Lung (tissue), 12 donors: ENCODE data around the gene NAGLU. TPM values are rescaled to one million over a fixed set of nuclear protein-coding genes. Genes with fewer than 3 reads are reported as not detected.

Experiments
- ATAC-seq: fragments of 200-7000 bp; cut with Tn5 transposase; one replicate; pipeline ENCODE4 v1.9.1; 2020; ENCODE audit warnings: moderate number of reproducible peaks; ENCODE audit not compliant: insufficient read depth, low FRiP score
- DNase-seq, 3 donors: peaks; one replicate each; pipeline ENCODE4 v3.0.0-alpha.2; 2013 to 2017
- H3K27ac ChIP-seq, 2 donors: one replicate each; pipeline ENCODE4 v1.5.1; 2013; ENCODE audit warnings: mild to moderate bottlenecking in 2 of 2, moderate library complexity in 2 of 2, control low read depth in 1 of 2, inconsistent platforms in 1 of 2, low read depth in 1 of 2, low read length in 1 of 2
- H3K27me3 ChIP-seq, 3 donors: one replicate each; pipeline ENCODE4 v1.5.1; 2013; ENCODE audit warnings: low read length in 2 of 3; ENCODE audit not compliant: control insufficient read depth in 3 of 3, insufficient read depth in 3 of 3
- H3K36me3 ChIP-seq, 4 donors: one replicate each; pipeline ENCODE4 v1.5.1; 2013; ENCODE audit warnings: low read length in 4 of 4, mild to moderate bottlenecking in 1 of 4, moderate library complexity in 1 of 4; ENCODE audit not compliant: control insufficient read depth in 4 of 4, insufficient read depth in 4 of 4
- H3K4me1 ChIP-seq, 5 donors: one replicate each; pipeline ENCODE4 v1.5.1; 2013; ENCODE audit warnings: low read length in 5 of 5, mild to moderate bottlenecking in 2 of 5, moderate library complexity in 1 of 5; ENCODE audit not compliant: control insufficient read depth in 5 of 5, insufficient read depth in 5 of 5
- H3K4me3 ChIP-seq: one replicate; pipeline ENCODE4 v1.5.1; 2013; ENCODE audit warnings: mild to moderate bottlenecking, control low read depth, moderate library complexity
- H3K9ac ChIP-seq, 2 donors: one replicate each; pipeline ENCODE4 v1.5.1; 2013; ENCODE audit warnings: low read length in 2 of 2, control low read depth in 1 of 2; ENCODE audit not compliant: insufficient read depth in 1 of 2
- H3K9me3 ChIP-seq, 4 donors: one replicate each; pipeline ENCODE4 v1.5.1; 2013; ENCODE audit warnings: low read length in 3 of 4, mild to moderate bottlenecking in 1 of 4, moderate library complexity in 1 of 4; ENCODE audit not compliant: control insufficient read depth in 4 of 4, insufficient read depth in 3 of 4
- CTCF ChIP-seq: IDR thresholded peaks from 2 replicates; pipeline ENCODE4 v1.5.1; 2012; ENCODE audit warnings: mild to moderate bottlenecking; ENCODE audit errors: control extremely low read depth, extremely low read depth
- WGBS, 2 donors: extraction: QIAGEN DNeasy Blood & Tissue Kit; methylation state at CpG; one replicate each; pipeline ENCODE4 v1.1.7; 2013; 5-methylcytosine and 5-hydroxymethylcytosine counted together
- polyA plus RNA-seq, 2 donors: library from polyadenylated mRNA; stranded (reverse); fragments of 200-250 nt; gene quantifications; one replicate each; pipeline ENCODE4 v1.2.1, GENCODE V29; 2013
- total RNA-seq, 2 donors: library from RNA; depleted of rRNA in 1 of 2; stranded (reverse); fragments of >200 nt in 1 of 2; gene quantifications; one replicate each; pipeline ENCODE4 v1.2.1, GENCODE V29; 2014 to 2021
- donor health status: control.
- donor health status: control.
- donor health status: Bipolar disorder and iron deficiency.
- donor health status: healthy.
- donor health status: DM: yes; HTN: yes; CAD: no.

NAGLU gene
- total and polyA plus RNA-seq, 4 donors = 16.8 to 69.8 (median 35.1) TPM

GRCh38 chr17:42514279-42514678 is 21.8 kb upstream of the NAGLU start:
- H3K27me3 ChIP-seq = no peaks in the 10 kb centered on the region
- H3K9ac ChIP-seq = no peak overlapping the region
- no peak for DNase-seq
- H3K36me3 ChIP-seq = peaks cover 4 to 34% (median 19%) of the 10 kb centered on the region in 4 donors
- WGBS, 2 donors = 96 to 97% methylated on average over 11 of the region's 11 CpGs
- no peak overlapping the region for H3K27ac ChIP-seq
- H3K4me3 ChIP-seq = no peak overlapping the region
- no peaks in the 10 kb centered on the region for H3K9me3 ChIP-seq
- no peak for TF ChIP-seq CTCF
- H3K4me1 ChIP-seq = peaks cover 12 to 24% (median 18%) of the 10 kb centered on the region in 5 donors
- no peak for ATAC-seq

- Histone ChIP-seq H3K4me3 (no peak overlapping the region), H3K9me3 (no peaks in the 10 kb centered on the region), H3K4me1 (peaks cover 18 to 30% (median 24%) of the 10 kb centered on the region in 5 donors), H3K36me3 (peaks cover 0 to 29% (median 16%) of the 10 kb centered on the region in 4 donors), H3K27ac (no peak overlapping the region), H3K27me3 (no peaks in the 10 kb centered on the region), H3K9ac (no peak overlapping the region)
- 91 to 93% methylated on average over 8 of the region's 8 CpGs for WGBS, 2 donors
- TF ChIP-seq CTCF = no peak
- ATAC-seq = no peak
- no peak for DNase-seq
These were observed 21.2 kb upstream of the NAGLU start for GRCh38 chr17:42514867-42515266.

- no peaks in the 10 kb centered on the region for H3K27me3 ChIP-seq
- 4 to 14% methylated on average over 9 of the region's 9 CpGs for WGBS, 2 donors
- peak overlapping the region in 1 of 2 donors; percentile 95 for H3K27ac ChIP-seq
- TF ChIP-seq CTCF = peak; percentile 95
- ATAC-seq = peak; percentile 66
- DNase-seq = peak; percentile 73 to 79 (median 75)
- peaks cover 0 to 29% (median 10%) of the 10 kb centered on the region in 4 donors for H3K36me3 ChIP-seq
- H3K4me1 ChIP-seq = peaks cover 29 to 54% (median 43%) of the 10 kb centered on the region in 5 donors
- no peak overlapping the region for H3K4me3 ChIP-seq
- H3K9ac ChIP-seq = no peak overlapping the region
- H3K9me3 ChIP-seq = no peaks in the 10 kb centered on the region
These were observed 18.5 kb upstream of the NAGLU start for GRCh38 chr17:42517516-42517915.
